ENCODE measurements around the gene USP31.
"Not testable (repeated sequence)": the region's sequence is repeated elsewhere in the genome, so short reads cannot be mapped to it uniquely, and the experiment has no call there.

Gene USP31

DNA sequence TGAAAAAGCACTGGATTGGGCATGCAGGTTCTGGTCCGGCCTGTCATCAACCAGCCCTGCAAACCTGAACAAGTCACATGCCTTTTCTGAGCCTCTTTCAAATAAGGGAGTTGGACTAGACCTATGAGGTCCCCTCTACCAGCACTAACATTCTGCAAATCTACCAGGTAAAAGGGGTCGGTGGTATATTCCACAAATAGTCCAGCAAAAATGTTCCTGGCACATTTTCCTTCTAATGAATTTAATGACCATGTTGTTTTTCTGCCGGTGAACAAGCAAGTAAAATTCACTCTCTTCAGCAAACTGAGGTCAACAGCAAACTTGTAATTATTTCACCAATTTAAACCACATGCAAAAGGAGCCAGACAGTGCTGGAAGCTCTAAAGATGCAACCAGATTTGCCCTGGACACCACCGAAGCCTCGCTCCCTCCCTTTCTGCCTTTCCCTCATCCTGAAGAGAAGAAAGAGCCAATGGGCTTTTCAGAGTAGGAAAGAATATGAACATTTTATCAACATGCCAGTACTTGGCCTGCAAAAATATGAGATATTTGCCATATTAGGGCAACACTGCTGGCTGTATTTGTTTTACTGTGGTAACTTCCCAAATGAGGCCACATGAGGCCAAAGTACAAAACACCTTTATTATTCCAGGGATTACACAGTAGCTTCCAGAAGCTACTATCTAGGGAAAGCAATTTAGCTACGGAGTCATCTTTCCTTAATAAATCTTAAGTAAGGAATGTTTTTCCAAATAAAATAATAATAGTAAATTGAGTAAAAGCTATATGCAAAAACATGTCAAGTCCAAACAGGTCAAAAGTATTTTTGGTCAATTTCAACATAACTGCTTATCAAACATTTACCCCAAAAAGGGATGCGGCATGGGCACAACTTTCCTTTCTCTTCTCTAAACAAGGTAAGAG lies 45.0 kb downstream of the USP31 start:
- Histone ChIP-seq H3K4me2 (ENCODE audit: insufficient read depth, low read length) (no peak overlapping the region), H3K4me1 (ENCODE audit: insufficient read depth, low read length) (no peaks in the 10 kb centered on the region), H3K79me2 (ENCODE audit: insufficient read depth, low read length) (no peaks in the 10 kb centered on the region), H2AFZ (ENCODE audit: low read depth, low read length) (no peak overlapping the region), H3K9me3 (ENCODE audit: insufficient read depth, low read length, severe bottlenecking) (no peaks in the 10 kb centered on the region), H3K4me3 (ENCODE audit: low read depth in 1 of 2, low read length in 2 of 2) (no peak overlapping the region), H3K27me3 (ENCODE audit: insufficient read depth, low read length, poor library complexity) (no peaks in the 10 kb centered on the region), H3K9ac (ENCODE audit: low read depth, low read length) (no peak overlapping the region), H4K20me1 (ENCODE audit: insufficient read depth, low read length) (peaks cover 16% of the 10 kb centered on the region; the same call in 1 of the 2 replicates), H3K27ac (ENCODE audit: low read length) (no peak overlapping the region), H3K36me3 (ENCODE audit: insufficient read depth, low read length) (peaks cover 44% of the 10 kb centered on the region; the same call in 1 of the 2 replicates)
- DNase-seq (no peak), ATAC-seq (ENCODE audit: insufficient read depth, low read depth) (no peak)
- no peak for TF ChIP-seq EZH2 (IDR thresholded peaks at IDR 0.05; ENCODE audit: borderline replicate concordance, low read depth, low read length, severe bottlenecking)
- TF ChIP-seq, protein P1, sequence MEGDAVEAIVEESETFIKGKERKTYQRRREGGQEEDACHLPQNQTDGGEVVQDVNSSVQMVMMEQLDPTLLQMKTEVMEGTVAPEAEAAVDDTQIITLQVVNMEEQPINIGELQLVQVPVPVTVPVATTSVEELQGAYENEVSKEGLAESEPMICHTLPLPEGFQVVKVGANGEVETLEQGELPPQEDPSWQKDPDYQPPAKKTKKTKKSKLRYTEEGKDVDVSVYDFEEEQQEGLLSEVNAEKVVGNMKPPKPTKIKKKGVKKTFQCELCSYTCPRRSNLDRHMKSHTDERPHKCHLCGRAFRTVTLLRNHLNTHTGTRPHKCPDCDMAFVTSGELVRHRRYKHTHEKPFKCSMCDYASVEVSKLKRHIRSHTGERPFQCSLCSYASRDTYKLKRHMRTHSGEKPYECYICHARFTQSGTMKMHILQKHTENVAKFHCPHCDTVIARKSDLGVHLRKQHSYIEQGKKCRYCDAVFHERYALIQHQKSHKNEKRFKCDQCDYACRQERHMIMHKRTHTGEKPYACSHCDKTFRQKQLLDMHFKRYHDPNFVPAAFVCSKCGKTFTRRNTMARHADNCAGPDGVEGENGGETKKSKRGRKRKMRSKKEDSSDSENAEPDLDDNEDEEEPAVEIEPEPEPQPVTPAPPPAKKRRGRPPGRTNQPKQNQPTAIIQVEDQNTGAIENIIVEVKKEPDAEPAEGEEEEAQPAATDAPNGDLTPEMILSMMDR (IDR thresholded peaks at IDR 0.05; ENCODE audit: borderline replicate concordance, extremely low read depth, low read length, poor library complexity, severe bottlenecking): no peak

DNA sequence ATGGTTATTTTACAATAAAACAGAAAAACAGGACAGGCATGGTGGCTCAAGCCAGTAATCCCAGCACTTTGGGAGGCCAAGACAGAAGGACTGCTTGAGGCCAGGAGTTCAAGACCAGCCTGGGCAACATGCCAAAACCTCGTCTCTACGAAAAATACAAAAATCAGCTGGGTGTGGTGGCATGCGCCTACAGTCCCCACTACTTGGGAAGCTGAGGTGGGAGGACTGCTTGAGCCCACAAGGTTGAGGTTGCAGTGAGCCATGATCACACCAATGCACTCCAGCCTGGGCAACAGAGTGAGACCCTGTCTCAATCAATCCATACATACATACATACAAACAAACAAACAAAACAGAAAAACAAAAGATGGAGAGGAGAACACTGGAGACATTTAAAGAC lies 45.6 kb downstream of the USP31 start:
- no peak overlapping the region for H3K4me3 ChIP-seq (ENCODE audit: low read depth in 1 of 2, low read length in 2 of 2)
- peaks cover 44% of the 10 kb centered on the region; the same call in 1 of the 2 replicates for H3K36me3 ChIP-seq (ENCODE audit: insufficient read depth, low read length)
- no peak for ATAC-seq (ENCODE audit: insufficient read depth, low read depth)
- DNase-seq: no peak
- H3K9ac ChIP-seq (ENCODE audit: low read depth, low read length): no peak overlapping the region
- no peaks in the 10 kb centered on the region for H3K4me1 ChIP-seq (ENCODE audit: insufficient read depth, low read length)
- no peaks in the 10 kb centered on the region for H3K9me3 ChIP-seq (ENCODE audit: insufficient read depth, low read length, severe bottlenecking)
- TF ChIP-seq, protein P1 (IDR thresholded peaks at IDR 0.05; ENCODE audit: borderline replicate concordance, extremely low read depth, low read length, poor library complexity, severe bottlenecking): no peak
- TF ChIP-seq EZH2 (IDR thresholded peaks at IDR 0.05; ENCODE audit: borderline replicate concordance, low read depth, low read length, severe bottlenecking): no peak
- H3K27ac ChIP-seq (ENCODE audit: low read length): no peak overlapping the region
- no peaks in the 10 kb centered on the region for H3K79me2 ChIP-seq (ENCODE audit: insufficient read depth, low read length)
- H4K20me1 ChIP-seq (ENCODE audit: insufficient read depth, low read length): peaks cover 11% of the 10 kb centered on the region; the same call in 1 of the 2 replicates
- no peak overlapping the region for H3K4me2 ChIP-seq (ENCODE audit: insufficient read depth, low read length)
- no peaks in the 10 kb centered on the region for H3K27me3 ChIP-seq (ENCODE audit: insufficient read depth, low read length, poor library complexity)
- H2AFZ ChIP-seq (ENCODE audit: low read depth, low read length): no peak overlapping the region

DNA sequence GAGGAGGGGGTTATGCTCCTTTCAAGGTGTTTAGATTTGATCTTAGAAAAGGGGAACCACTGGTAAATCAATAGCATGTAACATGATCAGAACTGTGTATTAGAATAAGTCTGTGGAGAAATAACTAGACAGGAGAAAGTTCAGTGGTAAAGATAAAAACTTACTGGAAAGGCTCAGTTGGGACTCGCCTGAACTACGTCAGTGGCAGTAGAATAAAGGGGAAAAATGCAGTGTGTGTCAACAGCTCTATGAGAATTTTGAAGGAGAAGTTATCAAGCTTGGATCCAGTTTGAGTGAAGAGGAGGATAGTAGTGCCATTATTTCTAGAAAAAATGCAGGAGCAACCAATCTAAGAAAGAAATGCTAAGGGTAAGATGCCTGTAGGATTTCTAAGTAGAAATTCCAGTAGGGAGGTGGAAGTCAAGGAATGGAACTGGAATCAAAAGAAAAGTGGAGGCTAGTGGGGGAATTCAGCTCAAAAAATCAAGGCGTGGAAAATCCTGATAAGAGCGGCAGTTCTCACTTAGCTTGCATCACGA lies 48.2 kb downstream of the USP31 start:
- H4K20me1 ChIP-seq (ENCODE audit: insufficient read depth, low read length): peaks cover 10% of the 10 kb centered on the region; the same call in 1 of the 2 replicates
- no peaks in the 10 kb centered on the region for H3K27me3 ChIP-seq (ENCODE audit: insufficient read depth, low read length, poor library complexity)
- ATAC-seq (ENCODE audit: insufficient read depth, low read depth) (no peak), DNase-seq (no peak)
- no peak overlapping the region for H3K27ac ChIP-seq (ENCODE audit: low read length)
- no peak overlapping the region for H2AFZ ChIP-seq (ENCODE audit: low read depth, low read length)
- no peaks in the 10 kb centered on the region for H3K79me2 ChIP-seq (ENCODE audit: insufficient read depth, low read length)
- H3K4me1 ChIP-seq (ENCODE audit: insufficient read depth, low read length): peaks cover 7% of the 10 kb centered on the region
- H3K36me3 ChIP-seq (ENCODE audit: insufficient read depth, low read length): peaks cover 31% of the 10 kb centered on the region; the same call in 1 of the 2 replicates
- no peak for TF ChIP-seq EZH2 (IDR thresholded peaks at IDR 0.05; ENCODE audit: borderline replicate concordance, low read depth, low read length, severe bottlenecking)
- TF ChIP-seq, protein P1 (IDR thresholded peaks at IDR 0.05; ENCODE audit: borderline replicate concordance, extremely low read depth, low read length, poor library complexity, severe bottlenecking): no peak
- no peak overlapping the region for H3K4me2 ChIP-seq (ENCODE audit: insufficient read depth, low read length)
- no peak overlapping the region for H3K4me3 ChIP-seq (ENCODE audit: low read depth in 1 of 2, low read length in 2 of 2)
- H3K9me3 ChIP-seq (ENCODE audit: insufficient read depth, low read length, severe bottlenecking): no peaks in the 10 kb centered on the region
- H3K9ac ChIP-seq (ENCODE audit: low read depth, low read length): no peak overlapping the region

DNA sequence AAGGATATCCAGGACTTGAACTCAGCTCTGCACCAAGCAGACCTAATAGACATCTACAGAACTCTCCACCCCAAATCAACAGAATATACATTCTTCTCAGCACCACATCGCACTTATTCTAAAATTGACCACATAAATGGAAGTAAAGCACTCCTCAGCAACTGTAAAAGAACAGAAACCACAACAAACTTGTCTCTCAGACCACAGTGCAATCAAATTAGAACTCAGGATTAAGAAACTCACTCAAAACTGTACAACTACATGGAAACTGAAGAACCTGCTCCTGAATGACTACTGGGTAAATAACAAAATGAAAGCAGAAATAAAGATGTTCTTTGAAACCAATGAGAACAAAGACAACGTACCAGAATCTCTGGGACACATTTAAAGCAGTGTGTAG lies 52.8 kb downstream of the USP31 start:
- H3K4me2 ChIP-seq (ENCODE audit: insufficient read depth, low read length); H3K4me1 ChIP-seq (ENCODE audit: insufficient read depth, low read length); H3K79me2 ChIP-seq (ENCODE audit: insufficient read depth, low read length); H2AFZ ChIP-seq (ENCODE audit: low read depth, low read length); H3K9me3 ChIP-seq (ENCODE audit: insufficient read depth, low read length, severe bottlenecking); H3K9ac ChIP-seq (ENCODE audit: low read depth, low read length); H3K27me3 ChIP-seq (ENCODE audit: insufficient read depth, low read length, poor library complexity); H3K4me3 ChIP-seq (ENCODE audit: low read depth in 1 of 2, low read length in 2 of 2); ATAC-seq (ENCODE audit: insufficient read depth, low read depth); H3K27ac ChIP-seq (ENCODE audit: low read length): not testable (repeated sequence)
- Histone ChIP-seq H3K36me3 (ENCODE audit: insufficient read depth, low read length) (peaks cover 21% of the 10 kb centered on the region; the same call in 1 of the 2 replicates), H4K20me1 (ENCODE audit: insufficient read depth, low read length) (peaks cover 18% of the 10 kb centered on the region; the same call in 1 of the 2 replicates)
- peak; percentile 6 for DNase-seq

DNA sequence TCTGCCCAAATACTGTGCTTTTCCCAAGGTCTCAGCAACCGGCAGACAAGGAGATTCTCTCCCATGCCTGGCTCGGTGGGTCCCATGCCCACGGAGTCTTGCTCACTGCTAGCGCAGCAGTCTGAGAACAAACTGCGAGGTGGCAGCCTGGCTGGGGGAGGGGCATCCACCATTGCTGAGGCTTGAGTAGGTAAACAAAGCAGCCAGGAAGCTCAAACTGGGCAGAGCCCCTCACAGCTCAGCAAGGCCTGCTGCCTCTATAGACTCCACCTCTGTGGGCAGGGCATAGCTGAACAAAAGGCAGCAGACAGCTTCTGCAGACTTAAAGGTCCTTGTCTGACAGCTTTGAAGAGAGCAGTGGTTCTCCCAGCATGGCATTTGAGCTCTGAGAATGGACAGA lies 55.1 kb downstream of the USP31 start:
- not testable (repeated sequence) for H3K4me1 ChIP-seq (ENCODE audit: insufficient read depth, low read length); H2AFZ ChIP-seq (ENCODE audit: low read depth, low read length); H3K27me3 ChIP-seq (ENCODE audit: insufficient read depth, low read length, poor library complexity); H3K4me2 ChIP-seq (ENCODE audit: insufficient read depth, low read length); ATAC-seq (ENCODE audit: insufficient read depth, low read depth); H3K4me3 ChIP-seq (ENCODE audit: low read depth in 1 of 2, low read length in 2 of 2); H3K27ac ChIP-seq (ENCODE audit: low read length); H3K9me3 ChIP-seq (ENCODE audit: insufficient read depth, low read length, severe bottlenecking); H3K79me2 ChIP-seq (ENCODE audit: insufficient read depth, low read length); H3K9ac ChIP-seq (ENCODE audit: low read depth, low read length)
- DNase-seq: peak; percentile 6
- peaks cover 19% of the 10 kb centered on the region; the same call in 1 of the 2 replicates for H4K20me1 ChIP-seq (ENCODE audit: insufficient read depth, low read length)
- H3K36me3 ChIP-seq (ENCODE audit: insufficient read depth, low read length): peaks cover 29% of the 10 kb centered on the region
